GM12878 (cell line): Measurements from ENCODE around the gene KLHDC9. TPM values are rescaled to one million over a fixed set of nuclear protein-coding genes. Genes with fewer than 3 reads are reported as not detected.

Source experiments
- ATAC-seq: fragments of 200-7000 bp; cut with Tn5 transposase; 3 replicates; pipeline ENCODE4 v1.9.1; 2020; ENCODE audit warnings: mild to moderate bottlenecking, moderate library complexity
- BruUV-seq: library from RNA; stranded (reverse); fragments of 400-500 nt; replicated peaks from 2 replicates; lab custom pipeline; 2021; lab: Mats Ljungman, UMichigan
- CTCF ChIA-PET: fragments of 300-600 bp; sonication (Branson Sonifier 250); formaldehyde crosslinking; extraction: SDS; loops from one replicate; lab custom pipeline; 2021; ENCODE audit warnings: inconsistent platforms; lab: Yijun Ruan, JAX
- POLR2A ChIA-PET: fragments of 350-600 bp; formaldehyde crosslinking; extraction: SDS; loops from one replicate; lab custom pipeline; 2021; ENCODE audit warnings: inconsistent platforms; lab: Charles Lee
- RAD21 ChIA-PET: fragments of 300-600 bp; sonication (Branson Sonifier 250); formaldehyde crosslinking; loops from one replicate; lab custom pipeline; 2023; ENCODE audit warnings: antibody characterized with exemption; ENCODE audit not compliant: unreplicated experiment; lab: Charles Lee
- SMC1A ChIA-PET: fragments of 300-600 bp; sonication (Branson Sonifier 250); formaldehyde crosslinking; loops from one replicate; lab custom pipeline; 2023; ENCODE audit not compliant: unreplicated experiment, uncharacterized antibody; lab: Charles Lee
- DNase-seq: peaks from one replicate; pipeline ENCODE4 v3.0.0-alpha.2; 2011; ENCODE audit warnings: low read depth, low spot score
- FAIRE-seq: peaks from 3 replicates; lab custom pipeline; 2011; peaks lifted over from hg19 to GRCh38; lab: Jason Lieb, UNC
- H2AFZ ChIP-seq: 2 replicates; pipeline ENCODE4 v1.6.0; 2011; ENCODE audit warnings: low read depth, low read length, control low read depth; ENCODE audit not compliant: control insufficient read depth
- H3K27ac ChIP-seq: 2 replicates; pipeline ENCODE4 v1.5.1; 2011; ENCODE audit warnings: control low read depth; ENCODE audit not compliant: control insufficient read depth, insufficient read depth
- H3K27me3 ChIP-seq, 2 experiments: replicated peaks in 1 of 2; 2 replicates each; pipeline versions ENCODE4 v1.6.0 to v1.6.1; 2011; ENCODE audit warnings: low read length in 1 of 2; ENCODE audit not compliant: control insufficient read depth in 2 of 2, insufficient read depth in 2 of 2
- H3K36me3 ChIP-seq, 2 experiments: 2 replicates each; pipeline ENCODE4 v1.5.1; 2011; ENCODE audit warnings: low read length in 1 of 2; ENCODE audit not compliant: control insufficient read depth in 2 of 2, insufficient read depth in 2 of 2
- H3K4me1 ChIP-seq: 2 replicates; pipeline ENCODE4 v1.6.1; 2011; ENCODE audit warnings: mild to moderate bottlenecking, low read length, moderate library complexity, mixed read lengths; ENCODE audit not compliant: control insufficient read depth, insufficient read depth
- H3K4me2 ChIP-seq: 2 replicates; pipeline ENCODE4 v1.6.0; 2011; ENCODE audit warnings: control low read depth; ENCODE audit not compliant: control insufficient read depth, insufficient read depth
- H3K4me3 ChIP-seq: fragments of 200-600 bp; sonication (generic); 2 replicates; pipeline ENCODE4 v1.5.1; 2016
- H3K79me2 ChIP-seq: 2 replicates; pipeline ENCODE4 v1.6.0; 2011; ENCODE audit warnings: low read length; ENCODE audit not compliant: control insufficient read depth, insufficient read depth
- H3K9ac ChIP-seq: 2 replicates; pipeline ENCODE4 v1.8.0; 2011; ENCODE audit warnings: low read length, control low read depth, mixed read lengths; ENCODE audit not compliant: control insufficient read depth, insufficient read depth
- H3K9me3 ChIP-seq: replicated peaks from 3 replicates; pipeline ENCODE4 v1.5.1; 2011; ENCODE audit warnings: mild to moderate bottlenecking, low read length; ENCODE audit not compliant: control insufficient read depth, insufficient read depth
- H4K20me1 ChIP-seq: 2 replicates; pipeline ENCODE4 v1.6.0; 2011; ENCODE audit not compliant: control insufficient read depth, insufficient read depth
- FOS ChIP-seq: IDR thresholded peaks from 3 replicates; pipeline ENCODE4 v1.6.1; 2011; ENCODE audit warnings: borderline replicate concordance; ENCODE audit not compliant: insufficient read length; ENCODE audit errors: extremely low read depth
- IRF3 ChIP-seq: fragments of 450-650 bp; IDR thresholded peaks from 2 replicates; pipeline ENCODE4 v1.6.1; 2014; ENCODE audit warnings: mild to moderate bottlenecking
- MXI1 ChIP-seq: fragments of 150-350 bp; IDR thresholded peaks from 2 replicates; pipeline ENCODE4 v1.6.1; 2011; ENCODE audit warnings: low read depth, mild to moderate bottlenecking, inconsistent platforms, low read length, improper control_type of control experiment
- NFIC ChIP-seq: IDR thresholded peaks from 2 replicates; pipeline ENCODE4 v1.6.1; 2012; ENCODE audit warnings: low read depth, mild to moderate bottlenecking, inconsistent platforms, low read length, moderate library complexity
- RAD51 ChIP-seq: fragments of 450-650 bp; IDR thresholded peaks from 2 replicates; pipeline ENCODE4 v1.6.1; 2016; ENCODE audit warnings: moderate library complexity, mild to moderate bottlenecking, inconsistent platforms
- SREBF2 ChIP-seq: IDR thresholded peaks from 2 replicates; pipeline ENCODE4 v1.6.1; 2012; ENCODE audit warnings: mild to moderate bottlenecking, low read length
- WGBS: methylation state at CpG from one replicate; pipeline ENCODE4 v1.1.6; 2016; ENCODE audit warnings: low lambda C conversion rate; ENCODE audit not compliant: insufficient replicate concordance, insufficient coverage; ENCODE audit errors: missing lambda C conversion rate; 5-methylcytosine and 5-hydroxymethylcytosine counted together
- in situ Hi-C: fragments of 300-500 bp; cut with MboI; formaldehyde crosslinking; loops from 9 replicates; pipeline ENCODE4 v1.14.3; 2018; ENCODE audit warnings: mixed read lengths
- intact Hi-C: fragments of 100-400 bp; cut with micrococcal nuclease; formaldehyde crosslinking; loops from one replicate; pipeline ENCODE4 v1.14.2; 2022; ENCODE audit not compliant: unreplicated experiment
- polyA plus RNA-seq, 11 experiments: library from polyadenylated mRNA; depleted of rRNA in 4 of 11; unstranded in 6 of 11; stranded (reverse) in 5 of 11; fragments of >200 nt; fragmentation: Nextera tagmentation in 4 of 11; fragmentation: Illumina TruSeq in 1 of 11; extraction: Ambion mirVana in 4 of 11; extraction: Trizol in 1 of 11; gene quantifications; 1 replicate in 1 of 11; 2 replicates in 10 of 11; pipeline versions ENCODE4 v1.2.1 to v1.2.3, GENCODE V29; 2011 to 2016; ENCODE audit warnings: inconsistent platforms in 2 of 11, missing spikeins in 2 of 11, low read depth in 1 of 11
- total RNA-seq, 4 experiments: library from RNA; depleted of rRNA in 3 of 4; stranded (reverse); fragments of >200 nt in 3 of 4; fragmentation: Illumina TruSeq in 1 of 4; extraction: Trizol in 1 of 4; gene quantifications; 2 replicates each; pipeline versions ENCODE4 v1.2.1 to v1.2.3, GENCODE V29; 2013 to 2021

KLHDC9 gene
- total and polyA plus RNA-seq, 10 of the 15 experiments (the other 5 are each of a cell fraction or from before 2014, with no cell fraction given), result 0.66 to 4.9 (median 2.6) TPM

GRCh38 chr1:161096530-161096929 is 1.6 kb upstream of the KLHDC9 start:
- in situ Hi-C loops, result no loop called here
- Histone ChIP-seq H3K4me2 (peak overlapping the region; percentile 61), H3K4me3 (0 out of 2 replicates have a peak overlapping the region, but pooled peaks have one; percentile 21), H3K27me3 (no peaks in the 10 kb centered on the region), H2AFZ (no peak overlapping the region), H3K9me3 (no peaks in the 10 kb centered on the region), H4K20me1 (no peaks in the 10 kb centered on the region), H3K27ac (peak overlapping the region; percentile 65), H3K4me1 (peaks cover 39% of the 10 kb centered on the region), H3K79me2 (no peaks in the 10 kb centered on the region), H3K9ac (peak overlapping the region; percentile 36; the same call in 1 of the 2 replicates), H3K36me3 (peaks cover 0 to 8% of the 10 kb centered on the region in 2 experiments; a peak in 3 of 4 replicates)
- peak; percentile 3; the same call in 1 of the 3 replicates for ATAC-seq
- BruUV-seq, result no TSS peak
- DNase-seq, result no peak
- CTCF ChIA-PET, result interaction anchor here (0.8 to 7.6 kb wide), 24 partner anchors 10 to 315 kb away, joined by 3 to 181 read pairs (median 6); partner anchors contain the start of genes ARHGAP30, DEDD, F11R and ITLN2
- 8% methylated on average over 1 of the region's 1 CpG for WGBS
- TF ChIP-seq RAD51, result no peak
- no peak for TF ChIP-seq SREBF2
- TF ChIP-seq FOS, result no peak
- no peak for TF ChIP-seq NFIC
- TF ChIP-seq IRF3, result no peak
- no peak for TF ChIP-seq MXI1
- POLR2A ChIA-PET, result interaction anchor here (0.5 to 5.6 kb wide), 9 partner anchors 21 to 265 kb away, joined by 3 to 66 read pairs (median 5); partner anchors contain the start of genes ARHGAP30, NIT1, PFDN2 and TSTD1
- intact Hi-C loops, result loop anchor here (1.0 kb wide), 2 partner anchors 26 to 55 kb away; no protein-coding TSS in a partner anchor
- RAD21 ChIA-PET, result interaction anchor here (0.6 to 6.7 kb wide), 16 partner anchors 9 to 320 kb away, joined by 3 to 90 read pairs (median 4); partner anchors contain the start of genes ARHGAP30, DEDD, F11R and TSTD1
- SMC1A ChIA-PET, result interaction anchor here (0.7 to 7.0 kb wide), 30 partner anchors 8 to 369 kb away, joined by 3 to 110 read pairs (median 4); partner anchors contain the start of genes ARHGAP30, DEDD, F11R and ITLN2
- no peak for FAIRE-seq
